IgD-negative memory B cell (primary cell): Measurements from ENCODE around the gene PDE4DIP. TPM values are rescaled to one million over a fixed set of nuclear protein-coding genes. Genes with fewer than 3 reads are reported as not detected.
"Not testable (repeated sequence)": the region's sequence is repeated elsewhere in the genome, so short reads cannot be mapped to it uniquely, and the experiment has no call there.

ENCODE experiments used
- H3K27ac Mint-ChIP-seq, 3 donors: one replicate each; pipeline ENCODE4 v1.8.0; 2020 to 2022; ENCODE audit warnings: mild to moderate bottlenecking in 3 of 3, mixed read lengths in 3 of 3, moderate library complexity in 1 of 3
- H3K27me3 Mint-ChIP-seq: one replicate; pipeline ENCODE4 v1.8.0; 2021; ENCODE audit warnings: mixed read lengths
- H3K36me3 Mint-ChIP-seq: one replicate; pipeline ENCODE4 v1.8.0; 2020; ENCODE audit warnings: mild to moderate bottlenecking, mixed read lengths
- H3K4me1 Mint-ChIP-seq, 3 donors: one replicate each; pipeline ENCODE4 v1.8.0; 2020 to 2022; ENCODE audit warnings: mixed read lengths in 3 of 3, mild to moderate bottlenecking in 1 of 3
- H3K4me3 Mint-ChIP-seq, 4 donors: one replicate each; pipeline ENCODE4 v1.8.0; 2020 to 2022; ENCODE audit warnings: mild to moderate bottlenecking in 4 of 4, mixed read lengths in 4 of 4, moderate library complexity in 3 of 4
- H3K9me3 Mint-ChIP-seq, 3 donors: one replicate each; pipeline ENCODE4 v1.8.0; 2020 to 2021; ENCODE audit warnings: mixed read lengths in 3 of 3, mild to moderate bottlenecking in 1 of 3
- polyA plus RNA-seq: library from polyadenylated mRNA; unstranded; fragments of 300-500 nt; fragmentation: Illumina TruSeq; gene quantifications from one replicate; pipeline ENCODE4 v1.2.3, GENCODE V29; 2021

PDE4DIP gene
- polyA plus RNA-seq, 1 donor from 2014 or later: 44.1 TPM

GRCh38 chr1:148969126-148969525 lies 124.9 kb downstream of the PDE4DIP start:
- not testable (repeated sequence) for H3K27me3 Mint-ChIP-seq, H3K27ac Mint-ChIP-seq, H3K9me3 Mint-ChIP-seq, H3K4me1 Mint-ChIP-seq, H3K36me3 Mint-ChIP-seq, H3K4me3 Mint-ChIP-seq

- Mint-ChIP-seq H3K27ac (peak overlapping the region in 2 of 3 donors; percentile 4 to 76), H3K4me1 (peaks cover 6 to 23% (median 12%) of the 10 kb centered on the region in 3 donors), H3K4me3 (peak overlapping the region in 2 of 4 donors; percentile 75 to 76)
- not testable (repeated sequence) for H3K27me3 Mint-ChIP-seq, H3K36me3 Mint-ChIP-seq, H3K9me3 Mint-ChIP-seq
Observed at GRCh38 chr1:148975453-148975852, 131.2 kb downstream of the PDE4DIP start.

- H3K27me3 Mint-ChIP-seq, H3K9me3 Mint-ChIP-seq, H3K4me3 Mint-ChIP-seq, H3K36me3 Mint-ChIP-seq: not testable (repeated sequence)
- peak overlapping the region in 2 of 3 donors; percentile 4 to 76 for H3K27ac Mint-ChIP-seq
- peaks cover 6 to 23% (median 12%) of the 10 kb centered on the region in 3 donors for H3K4me1 Mint-ChIP-seq
Observed at GRCh38 chr1:148975866-148976537, 131.8 kb downstream of the PDE4DIP start.

- Mint-ChIP-seq H3K4me1 (peaks cover 6 to 23% (median 12%) of the 10 kb centered on the region in 3 donors), H3K36me3 (peaks cover 12% of the 10 kb centered on the region), H3K27ac (peak overlapping the region in 1 of 3 donors; percentile 54)
- H3K4me3 Mint-ChIP-seq, H3K27me3 Mint-ChIP-seq, H3K9me3 Mint-ChIP-seq: not testable (repeated sequence)
Observed at GRCh38 chr1:148977785-148978184, 133.6 kb downstream of the PDE4DIP start.

- H3K27ac Mint-ChIP-seq, H3K9me3 Mint-ChIP-seq, H3K4me3 Mint-ChIP-seq, H3K4me1 Mint-ChIP-seq, H3K36me3 Mint-ChIP-seq, H3K27me3 Mint-ChIP-seq: not testable (repeated sequence)
Observed at GRCh38 chr1:148989378-148989777, 145.2 kb downstream of the PDE4DIP start.

- H3K36me3 Mint-ChIP-seq, H3K4me1 Mint-ChIP-seq, H3K4me3 Mint-ChIP-seq, H3K27me3 Mint-ChIP-seq, H3K9me3 Mint-ChIP-seq: not testable (repeated sequence)
- peak overlapping the region in 1 of 3 donors; percentile 39 for H3K27ac Mint-ChIP-seq
Observed at GRCh38 chr1:148990233-148990788, 146.1 kb downstream of the PDE4DIP start.

- H3K4me3 Mint-ChIP-seq, H3K27me3 Mint-ChIP-seq, H3K27ac Mint-ChIP-seq, H3K9me3 Mint-ChIP-seq, H3K36me3 Mint-ChIP-seq, H3K4me1 Mint-ChIP-seq: not testable (repeated sequence)
Observed at GRCh38 chr1:148991818-148992217, 147.6 kb downstream of the PDE4DIP start.

GRCh38 chr1:148992364-148992763 lies 148.1 kb downstream of the PDE4DIP start:
- H3K9me3 Mint-ChIP-seq, H3K4me3 Mint-ChIP-seq, H3K4me1 Mint-ChIP-seq, H3K36me3 Mint-ChIP-seq, H3K27me3 Mint-ChIP-seq, H3K27ac Mint-ChIP-seq: not testable (repeated sequence)

GRCh38 chr1:148996449-148997224 lies 152.4 kb downstream of the PDE4DIP start:
- not testable (repeated sequence) for H3K4me1 Mint-ChIP-seq, H3K27me3 Mint-ChIP-seq, H3K9me3 Mint-ChIP-seq, H3K4me3 Mint-ChIP-seq, H3K27ac Mint-ChIP-seq, H3K36me3 Mint-ChIP-seq

GRCh38 chr1:148997405-148997804 lies 153.2 kb downstream of the PDE4DIP start:
- H3K4me1 Mint-ChIP-seq, H3K4me3 Mint-ChIP-seq, H3K27ac Mint-ChIP-seq, H3K27me3 Mint-ChIP-seq, H3K36me3 Mint-ChIP-seq, H3K9me3 Mint-ChIP-seq: not testable (repeated sequence)

- H3K4me3 Mint-ChIP-seq, H3K27me3 Mint-ChIP-seq: not testable (repeated sequence)
Observed at GRCh38 chr1:149002664-149003063, 158.4 kb downstream of the PDE4DIP start.

GRCh38 chr1:149008326-149008725 lies 164.1 kb downstream of the PDE4DIP start:
- not testable (repeated sequence) for H3K9me3 Mint-ChIP-seq, H3K4me3 Mint-ChIP-seq, H3K4me1 Mint-ChIP-seq, H3K27ac Mint-ChIP-seq, H3K27me3 Mint-ChIP-seq, H3K36me3 Mint-ChIP-seq

More at GRCh38 chr1:149002664-149003063, 158.4 kb downstream of the PDE4DIP start:
- H3K4me1 Mint-ChIP-seq, H3K9me3 Mint-ChIP-seq, H3K36me3 Mint-ChIP-seq, H3K27ac Mint-ChIP-seq: not testable (repeated sequence)

- not testable (repeated sequence) for H3K4me1 Mint-ChIP-seq, H3K27me3 Mint-ChIP-seq, H3K9me3 Mint-ChIP-seq, H3K36me3 Mint-ChIP-seq, H3K4me3 Mint-ChIP-seq, H3K27ac Mint-ChIP-seq
Observed at GRCh38 chr1:149008769-149009168, 164.5 kb downstream of the PDE4DIP start.

- H3K27me3 Mint-ChIP-seq, H3K9me3 Mint-ChIP-seq, H3K36me3 Mint-ChIP-seq, H3K4me3 Mint-ChIP-seq, H3K4me1 Mint-ChIP-seq: not testable (repeated sequence)
- peak overlapping the region in 1 of 3 donors; percentile 57 for H3K27ac Mint-ChIP-seq
Observed at GRCh38 chr1:149009761-149010160, 165.5 kb downstream of the PDE4DIP start.

GRCh38 chr1:149012599-149012998 lies 168.4 kb downstream of the PDE4DIP start:
- H3K4me3 Mint-ChIP-seq, H3K4me1 Mint-ChIP-seq, H3K9me3 Mint-ChIP-seq, H3K36me3 Mint-ChIP-seq, H3K27ac Mint-ChIP-seq, H3K27me3 Mint-ChIP-seq: not testable (repeated sequence)

GRCh38 chr1:149013513-149013912 lies 169.3 kb downstream of the PDE4DIP start:
- H3K36me3 Mint-ChIP-seq, H3K4me3 Mint-ChIP-seq, H3K27me3 Mint-ChIP-seq, H3K4me1 Mint-ChIP-seq, H3K27ac Mint-ChIP-seq, H3K9me3 Mint-ChIP-seq: not testable (repeated sequence)
